ENCODE measurements around the gene ISCU.
"Not testable (repeated sequence)": the region's sequence is repeated elsewhere in the genome, so short reads cannot be mapped to it uniquely, and the experiment has no call there.

ISCU gene

DNA sequence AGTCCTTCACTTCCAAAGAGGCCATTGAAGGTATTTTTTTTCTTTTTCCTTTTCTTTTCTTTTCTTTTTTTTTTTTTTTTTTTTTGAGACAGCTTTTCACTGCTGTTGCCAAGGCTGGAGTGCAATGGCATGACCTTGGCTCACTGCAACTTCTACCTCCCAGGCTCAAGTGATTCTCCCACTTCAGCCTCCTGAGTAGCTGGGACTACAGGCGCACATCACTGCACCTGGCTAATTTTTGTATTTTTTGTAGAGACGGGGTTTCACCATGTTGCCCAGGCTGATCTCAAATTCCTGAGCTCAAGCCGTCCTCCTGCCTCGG lies 56.5 kb downstream of the ISCU start:
- DNase-seq (ENCODE audit: low read depth), result not testable (repeated sequence)

All from HS-5 (cell line).